NOMO-1 treated with dmso at 0.1 percent for 144 hours (cell line): ENCODE data around the gene ATAD3A.
A peak's percentile ranks its signal among the peaks of the same experiment; 100 is the strongest.
"Not testable (repeated sequence)": the region's sequence is repeated elsewhere in the genome, so short reads cannot be mapped to it uniquely, and the experiment has no call there.

Experiments
- DNase-seq: peaks from one replicate; lab custom pipeline; 2025; ENCODE audit not compliant: unreplicated experiment; lab: John Stamatoyannopoulos, UW

Gene ATAD3A

DNA sequence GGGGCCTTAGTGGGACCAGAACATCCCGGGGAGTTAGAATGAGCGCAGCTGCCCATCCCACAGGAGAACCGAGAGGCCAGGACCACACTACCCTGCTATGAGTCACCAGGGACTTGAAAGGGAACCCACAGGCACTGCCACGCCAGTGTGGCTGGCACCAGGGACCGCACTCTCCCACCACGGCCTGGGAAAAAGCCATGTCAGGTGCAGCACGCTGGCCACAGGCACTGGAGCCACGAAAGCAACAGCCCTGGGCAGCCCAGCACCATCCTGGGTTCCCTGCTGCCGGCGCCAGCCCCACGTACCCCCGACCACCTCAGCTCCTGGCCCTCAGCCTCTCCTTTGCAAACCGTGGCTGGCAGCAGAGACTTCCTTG lies 42.6 kb downstream of the ATAD3A start:
- no peak for DNase-seq

DNA sequence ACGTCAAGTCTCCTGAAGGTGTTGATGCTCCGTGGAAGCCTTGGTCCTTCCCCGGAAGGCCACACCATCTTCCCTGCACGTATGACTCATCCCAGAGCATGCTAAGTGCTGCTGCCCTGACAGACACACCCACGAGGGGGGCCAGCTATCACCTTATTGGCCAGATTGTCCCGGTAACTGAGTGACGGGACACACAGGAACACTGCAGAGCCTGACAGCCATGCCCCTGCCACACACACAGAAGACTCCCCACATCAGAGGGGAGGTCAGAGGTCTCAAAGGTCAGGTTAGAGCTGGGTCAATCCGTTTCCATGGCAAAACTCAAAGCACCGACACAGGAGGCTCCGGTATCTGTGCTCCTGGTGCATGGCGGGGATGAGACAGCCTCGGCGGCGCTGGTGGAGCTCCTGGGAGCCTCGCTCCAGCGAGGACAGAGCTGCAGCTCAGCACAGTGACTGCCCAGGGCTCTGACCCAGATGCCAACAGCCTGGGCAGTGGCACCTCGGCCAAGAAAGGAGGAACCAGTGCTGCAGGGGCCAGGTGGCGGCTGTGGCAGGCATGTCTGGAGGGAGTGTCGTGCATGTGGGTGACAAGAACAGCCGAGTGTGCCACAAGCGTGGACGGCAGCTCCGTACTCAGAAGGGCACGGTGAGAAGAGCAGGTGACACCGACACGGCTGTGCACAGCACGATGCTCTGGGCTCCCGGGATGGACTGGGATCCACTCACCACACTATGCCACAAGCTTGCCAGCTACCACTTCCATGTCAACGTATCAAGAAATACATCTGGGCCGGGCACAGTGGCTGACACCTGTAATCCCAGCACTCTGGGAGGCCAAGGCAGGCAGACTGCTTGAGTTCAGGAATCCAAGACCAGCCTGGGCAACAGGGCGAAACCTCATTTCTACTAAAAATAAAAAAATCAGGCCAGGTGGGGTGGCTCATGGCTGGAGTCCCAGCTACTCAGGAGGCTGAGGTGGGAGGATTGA lies 43.3 kb downstream of the ATAD3A start:
- DNase-seq = no peak

GRCh38 chr1:1556505-1556904 lies 44.5 kb downstream of the ATAD3A start:
- DNase-seq = no peak

- not testable (repeated sequence) for DNase-seq
These were observed 45.0 kb downstream of the ATAD3A start for GRCh38 chr1:1556961-1557360.

DNA sequence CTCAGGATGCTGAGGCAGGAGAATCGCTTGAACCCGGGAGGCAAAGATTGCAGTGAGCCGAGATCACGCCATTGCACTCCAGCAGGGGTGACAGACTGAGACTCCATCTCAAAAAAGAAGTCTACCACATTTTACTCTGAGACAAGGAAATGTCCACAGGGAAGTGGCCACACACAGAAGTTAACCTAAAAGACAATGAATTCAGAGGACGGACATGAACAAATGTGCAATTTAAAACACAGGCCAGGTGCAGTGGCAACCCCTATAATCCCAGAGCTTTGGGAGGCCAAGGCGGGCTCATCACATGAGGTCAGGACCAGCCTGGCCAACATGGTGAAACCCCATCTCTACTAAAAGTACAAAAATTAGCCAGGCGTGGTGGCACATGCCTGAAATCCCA lies 45.7 kb downstream of the ATAD3A start:
- not testable (repeated sequence) for DNase-seq

- DNase-seq = no peak
These were observed 46.6 kb downstream of the ATAD3A start for GRCh38 chr1:1558591-1558990.

- DNase-seq = no peak
These were observed 47.1 kb downstream of the ATAD3A start for GRCh38 chr1:1559066-1559465.

DNA sequence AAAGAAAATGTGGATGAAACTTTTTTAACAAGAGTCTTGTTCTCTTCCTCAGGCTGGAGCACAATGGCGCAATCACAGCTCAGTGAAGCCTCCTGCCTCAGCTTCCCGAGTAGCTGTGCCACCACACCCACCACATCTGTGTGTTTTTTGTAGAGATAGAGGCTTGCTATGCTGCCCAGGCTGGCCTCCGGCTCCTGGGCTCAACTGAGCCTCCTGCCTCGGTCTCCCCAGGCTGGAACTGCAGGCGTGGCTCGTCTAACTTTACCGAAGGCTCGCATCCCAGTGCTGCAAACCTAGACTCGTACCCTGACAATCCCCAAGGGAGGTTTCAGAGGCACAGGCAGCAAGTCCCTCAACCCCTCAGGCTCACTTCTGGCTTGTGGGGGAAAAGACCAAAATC lies 48.2 kb downstream of the ATAD3A start:
- no peak for DNase-seq

DNA sequence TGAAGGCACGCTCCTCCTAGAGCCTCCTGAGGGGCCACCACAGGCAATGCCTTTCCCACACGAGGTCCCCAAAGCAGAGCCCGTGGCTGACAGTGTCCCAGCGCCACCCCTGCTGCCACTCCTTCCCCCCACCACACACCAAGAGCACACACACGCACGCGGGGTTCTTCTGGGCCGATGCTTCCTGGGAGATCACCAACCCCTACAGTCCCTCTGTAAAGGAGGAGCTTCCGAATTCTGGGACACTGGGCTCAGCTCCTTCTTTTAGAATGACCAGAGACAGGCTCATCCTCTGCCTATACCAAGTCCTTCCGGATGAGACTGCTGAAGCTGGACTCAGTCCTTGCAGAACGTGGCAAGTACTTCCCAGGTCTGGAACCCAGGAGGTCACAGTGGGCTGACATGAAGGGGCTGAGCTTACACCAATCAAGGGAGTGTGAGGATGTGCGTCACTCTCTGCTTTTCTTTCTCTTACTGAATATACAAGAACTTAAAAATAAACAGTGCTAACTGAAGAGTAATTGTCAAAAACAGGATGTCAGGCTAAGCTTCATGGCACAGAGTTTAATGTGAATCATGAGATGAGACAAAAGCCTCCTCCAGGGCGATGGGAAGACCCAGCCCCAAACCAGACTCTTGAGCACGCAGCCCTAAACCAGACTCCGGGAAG lies 50.0 kb downstream of the ATAD3A start:
- no peak for DNase-seq

DNA sequence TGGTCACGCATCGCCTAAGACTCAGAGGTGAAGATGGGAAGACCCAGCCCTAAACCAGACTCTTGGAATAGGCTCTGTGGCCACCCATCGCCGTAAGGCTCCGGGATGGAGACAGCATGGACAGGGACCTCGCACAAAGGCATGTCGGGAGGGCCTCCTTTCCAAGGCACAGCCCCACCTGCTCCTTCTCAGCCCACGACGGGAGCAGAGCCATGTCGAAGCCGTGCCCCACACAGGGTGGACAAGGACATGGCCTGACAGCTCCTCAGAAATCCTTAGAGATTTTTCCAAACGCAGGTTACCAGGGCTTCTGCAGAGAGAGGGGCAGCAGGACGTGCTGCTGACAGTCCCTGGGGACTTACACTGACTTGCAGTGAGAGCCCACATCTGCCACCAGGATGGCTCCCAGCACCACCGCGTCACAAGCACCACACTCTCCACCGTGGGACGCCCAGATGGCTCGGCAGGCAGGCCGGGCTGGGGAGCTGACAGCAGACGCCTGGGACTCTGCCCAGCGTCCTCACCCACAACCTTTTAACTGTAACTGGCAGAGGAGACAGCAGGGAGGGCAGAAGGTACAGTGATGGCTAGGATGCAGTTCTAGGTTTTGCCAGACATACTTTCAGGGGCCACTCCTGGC lies 50.7 kb downstream of the ATAD3A start:
- DNase-seq = no peak

DNA sequence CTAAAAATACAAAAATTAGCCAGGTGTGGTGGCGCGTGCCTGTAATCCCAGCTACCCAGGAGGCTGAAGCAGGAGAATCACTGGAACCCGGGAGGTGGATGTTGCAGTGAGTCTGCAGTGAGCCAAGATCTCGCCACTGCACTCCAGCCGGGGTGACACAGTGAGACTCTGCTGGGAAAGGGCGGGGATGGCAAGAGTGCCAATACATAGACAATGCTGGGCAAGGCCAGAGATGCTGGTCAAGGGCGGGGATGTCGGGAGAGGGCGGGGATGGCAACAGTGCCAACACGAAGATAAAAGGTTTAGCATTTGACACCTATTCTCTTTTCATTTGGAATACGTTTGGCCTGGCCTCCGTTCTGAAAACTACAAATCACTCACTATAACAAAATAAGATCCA lies 51.7 kb downstream of the ATAD3A start:
- no peak for DNase-seq

DNA sequence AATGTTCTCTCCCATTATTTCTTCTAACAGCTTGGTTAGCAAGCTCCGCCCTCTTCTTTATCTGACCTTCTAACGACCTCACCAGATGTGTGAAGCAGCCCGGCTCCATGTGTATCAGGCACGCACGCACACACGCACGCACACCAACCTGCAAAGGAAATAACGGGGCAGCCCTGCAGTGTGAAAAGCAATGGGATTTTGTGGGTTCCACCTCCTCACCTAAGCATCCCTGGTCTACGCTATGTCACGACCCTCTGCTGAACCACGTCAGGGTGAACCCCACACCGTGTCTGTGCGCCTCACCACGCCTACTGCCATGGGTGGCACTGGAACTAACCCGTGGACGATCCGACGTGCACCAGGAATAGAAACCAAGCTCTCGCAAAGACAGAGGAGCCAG lies 52.3 kb downstream of the ATAD3A start:
- DNase-seq = no peak

- no peak for DNase-seq
These were observed 53.4 kb downstream of the ATAD3A start for GRCh38 chr1:1565340-1565739.

DNA sequence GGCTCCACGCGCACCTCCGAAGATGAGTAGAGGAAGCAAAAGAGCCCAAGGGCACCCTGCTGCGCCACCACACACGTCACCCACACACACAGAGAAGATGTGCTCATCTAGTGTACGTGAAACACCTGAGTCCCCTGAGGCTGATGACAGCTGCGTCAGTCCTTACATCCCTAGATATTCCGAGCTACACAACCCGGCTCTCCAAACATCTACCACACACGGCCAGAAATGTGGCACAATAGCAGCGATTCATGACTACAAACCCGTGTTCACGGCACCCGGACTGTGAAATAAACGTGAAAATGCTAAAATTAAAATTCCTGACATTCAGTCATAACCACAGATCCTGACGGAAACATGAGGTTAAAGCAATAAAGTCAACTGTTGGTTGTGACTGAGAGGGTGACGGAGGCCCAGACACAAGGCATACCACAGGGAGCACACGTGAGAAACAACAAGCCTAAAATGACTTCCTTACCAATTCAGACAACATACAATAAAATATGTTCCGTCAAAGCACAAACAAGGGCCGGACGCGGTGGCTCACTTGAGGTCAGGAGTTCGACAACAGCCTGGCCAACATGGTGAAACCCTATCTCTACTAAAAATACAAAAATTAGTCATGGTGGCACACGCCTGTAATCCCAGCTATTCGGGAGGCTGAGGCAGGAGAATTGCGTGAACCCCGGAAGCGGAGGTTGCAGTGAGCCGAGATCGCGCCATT lies 55.4 kb downstream of the ATAD3A start:
- no peak for DNase-seq

GRCh38 chr1:1567891-1568291 lies 55.9 kb downstream of the ATAD3A start:
- no peak for DNase-seq

DNA sequence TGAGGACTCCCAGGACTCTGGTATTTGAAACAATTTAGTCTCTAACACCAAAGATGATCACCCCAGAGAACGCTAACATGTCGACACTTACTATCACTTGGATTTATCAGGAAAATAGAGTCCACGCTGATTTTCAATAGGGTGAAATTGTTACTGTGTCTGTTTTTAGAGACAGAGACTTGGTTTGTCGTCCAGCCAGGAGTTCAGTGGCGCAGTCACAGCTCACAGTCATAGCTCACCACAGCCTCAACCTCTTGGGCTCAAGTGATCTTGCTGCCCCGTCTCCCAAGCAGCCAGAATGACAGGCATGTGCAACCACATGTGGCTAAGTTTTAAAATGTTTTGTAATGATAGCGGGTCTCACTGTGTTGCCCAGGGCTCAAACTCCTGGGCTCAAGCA lies 57.4 kb downstream of the ATAD3A start:
- DNase-seq = no peak

- peak; percentile 57 for DNase-seq
These were observed 62.1 kb downstream of the ATAD3A start for GRCh38 chr1:1573843-1574720.

DNA sequence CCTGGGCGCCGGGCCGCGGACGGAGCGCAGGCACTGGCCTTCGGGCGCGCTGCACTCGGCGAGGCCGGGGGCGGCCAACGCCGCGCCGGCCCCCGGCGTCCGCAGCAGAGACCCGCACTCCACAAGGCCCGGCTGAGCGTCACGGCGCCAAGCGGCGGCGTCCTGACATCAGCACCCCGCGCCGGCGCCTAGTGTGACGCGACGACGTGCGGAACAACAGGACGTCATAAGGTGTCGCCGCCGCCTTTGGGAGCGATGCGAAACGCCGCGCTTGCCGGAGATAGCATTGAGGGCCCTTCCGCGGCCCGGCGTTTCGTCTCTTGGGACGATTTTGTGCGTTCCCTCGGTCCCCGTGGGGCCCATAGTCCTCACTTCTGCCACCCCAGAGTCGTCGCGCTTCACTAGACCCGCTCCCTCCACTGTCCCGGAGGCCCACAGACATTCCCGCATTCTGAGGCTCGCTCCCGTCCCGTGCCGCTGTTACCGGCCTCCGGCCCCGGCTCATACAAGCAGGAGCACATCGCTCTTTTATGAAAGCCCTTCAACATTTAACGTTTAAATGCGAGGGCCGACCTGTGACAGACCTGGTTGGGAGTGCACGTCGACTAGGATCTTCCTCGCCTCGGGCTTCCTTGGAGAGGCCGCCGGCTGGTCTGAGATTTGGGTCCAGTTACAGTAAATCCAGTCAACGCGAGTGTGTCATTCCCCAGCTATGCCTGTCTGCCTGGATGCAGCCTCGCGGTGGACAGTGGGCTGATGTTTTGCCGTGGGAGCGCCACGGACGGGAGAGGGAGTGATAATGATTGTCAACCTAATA lies 63.0 kb downstream of the ATAD3A start, which contains the start of gene SSU72:
Gene SSU72 (minus strand): TSS at position 143 of the 817 bp plus-strand sequence. CDS start 306 bp downstream, outside the sequence.
- DNase-seq = peak; percentile 72

DNA sequence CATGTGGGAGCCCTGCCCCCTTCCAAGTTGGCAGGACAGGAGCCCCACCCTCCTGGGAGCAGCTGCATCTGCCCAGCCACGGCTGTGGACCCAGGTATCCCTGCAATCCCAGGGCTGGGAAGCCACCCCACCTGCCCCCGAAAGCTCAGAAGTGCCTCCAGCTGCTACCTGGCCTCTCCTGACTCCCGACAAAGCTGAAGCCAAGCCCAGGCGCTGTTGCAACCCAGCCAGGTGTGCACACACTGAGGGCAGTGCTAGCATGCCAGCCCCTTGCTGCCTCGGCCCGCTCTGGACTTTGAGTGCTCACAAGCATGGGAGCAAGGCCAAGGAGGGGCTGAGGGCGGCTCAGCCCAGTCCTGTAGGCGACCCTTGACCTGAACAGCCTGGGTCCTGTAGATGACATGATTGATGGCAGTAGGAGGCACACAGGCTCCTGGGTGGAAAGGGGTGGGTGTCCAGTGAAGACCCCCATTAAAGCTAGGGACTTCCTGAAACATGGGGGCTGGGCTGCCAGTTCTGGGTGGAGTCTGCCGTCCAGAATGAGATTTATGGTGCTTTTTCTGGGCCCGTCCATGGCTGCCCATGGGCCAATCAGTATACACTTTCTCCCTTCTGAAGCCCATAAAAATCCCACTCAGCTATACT lies 65.5 kb downstream of the ATAD3A start:
- no peak for DNase-seq
